IMR-90 (cell line): Measurements from ENCODE around the gene ARRDC5. TPM values are rescaled to one million over a fixed set of nuclear protein-coding genes. Genes with fewer than 3 reads are reported as not detected.

ENCODE experiments used
- ATAC-seq: fragments of 200-7000 bp; cut with Tn5 transposase; 2 replicates; pipeline ENCODE4 v1.9.1; 2020; ENCODE audit warnings: low read depth, mild to moderate bottlenecking, moderate library complexity
- BruUV-seq: library from RNA; stranded (reverse); fragments of 400-500 nt; replicated peaks from 2 replicates; lab custom pipeline; 2021; lab: Mats Ljungman, UMichigan
- CTCF ChIA-PET: fragments of 300-600 bp; formaldehyde crosslinking; extraction: SDS; loops from one replicate; lab custom pipeline; 2021; ENCODE audit warnings: antibody characterized with exemption; lab: Yijun Ruan, JAX
- POLR2A ChIA-PET: fragments of 300-600 bp; sonication (Branson Sonifier 250); formaldehyde crosslinking; loops from one replicate; lab custom pipeline; 2022; ENCODE audit warnings: antibody characterized with exemption; ENCODE audit not compliant: unreplicated experiment; lab: Charles Lee
- DNase-seq: peaks from one replicate; pipeline ENCODE4 v3.0.0; 2013
- H2AFZ ChIP-seq: replicated peaks from 2 replicates; pipeline ENCODE3; 2013; ENCODE audit warnings: low read length, mild to moderate bottlenecking; ENCODE audit not compliant: poor library complexity
- H2AK5ac ChIP-seq: 2 replicates; pipeline ENCODE4 v1.6.1; 2013; ENCODE audit warnings: low read depth, low read length, inconsistent platforms
- H2AK9ac ChIP-seq: replicated peaks from 2 replicates; pipeline ENCODE3; 2013; ENCODE audit warnings: mild to moderate bottlenecking, low read depth, low read length, moderate library complexity; ENCODE audit not compliant: poor library complexity
- H2BK120ac ChIP-seq: 2 replicates; pipeline ENCODE4 v1.6.1; 2013; ENCODE audit warnings: low read depth, low read length, inconsistent platforms
- H2BK15ac ChIP-seq: 3 replicates; pipeline ENCODE4 v1.6.1; 2013; ENCODE audit warnings: low read depth, low read length, inconsistent platforms
- H2BK20ac ChIP-seq: 2 replicates; pipeline ENCODE4 v1.6.1; 2013; ENCODE audit warnings: low read depth, mild to moderate bottlenecking, inconsistent platforms, low read length, moderate library complexity
- H2BK5ac ChIP-seq: 2 replicates; pipeline ENCODE4 v1.6.1; 2013; ENCODE audit warnings: mild to moderate bottlenecking, low read depth, low read length, inconsistent platforms; ENCODE audit not compliant: poor library complexity, severe bottlenecking
- H3K14ac ChIP-seq: replicated peaks from 2 replicates; pipeline ENCODE4 v1.6.1; 2013; ENCODE audit warnings: low read depth, low read length, inconsistent platforms
- H3K18ac ChIP-seq: 2 replicates; pipeline ENCODE4 v1.6.1; 2013; ENCODE audit warnings: low read depth, low read length, control low read depth
- H3K23ac ChIP-seq: 2 replicates; pipeline ENCODE4 v1.6.1; 2013; ENCODE audit warnings: low read depth, low read length, inconsistent platforms
- H3K27ac ChIP-seq: 2 replicates; pipeline ENCODE4 v1.5.1; 2013; ENCODE audit warnings: mild to moderate bottlenecking, control low read depth, low read length; ENCODE audit not compliant: insufficient read depth
- H3K27me3 ChIP-seq: 2 replicates; pipeline ENCODE4 v1.6.1; 2013; ENCODE audit warnings: low read length; ENCODE audit not compliant: control insufficient read depth, insufficient read depth
- H3K36me3 ChIP-seq: 2 replicates; pipeline ENCODE4 v1.6.1; 2013; ENCODE audit warnings: low read length, mixed read lengths; ENCODE audit not compliant: control insufficient read depth, insufficient read depth
- H3K4ac ChIP-seq: 2 replicates; pipeline ENCODE4 v1.6.1; 2013; ENCODE audit warnings: low read depth, low read length, inconsistent platforms
- H3K4me1 ChIP-seq: 2 replicates; pipeline ENCODE4 v1.6.1; 2013; ENCODE audit warnings: low read length, mixed read lengths; ENCODE audit not compliant: control insufficient read depth, insufficient read depth
- H3K4me2 ChIP-seq: 2 replicates; pipeline ENCODE4 v1.6.1; 2013; ENCODE audit warnings: low read depth, mild to moderate bottlenecking, control low read depth, low read length, moderate library complexity
- H3K4me3 ChIP-seq: 2 replicates; pipeline ENCODE4 v1.5.1; 2013; ENCODE audit warnings: low read depth, mild to moderate bottlenecking, control low read depth, low read length, moderate library complexity; ENCODE audit not compliant: insufficient read depth
- H3K56ac ChIP-seq: 2 replicates; pipeline ENCODE4 v1.6.1; 2013; ENCODE audit warnings: low read length, inconsistent platforms; ENCODE audit not compliant: insufficient read depth; ENCODE audit errors: extremely low read depth
- H3K79me1 ChIP-seq, 2 experiments: 2 replicates each; pipeline ENCODE4 v1.6.1; 2013; ENCODE audit warnings: low read length in 2 of 2, inconsistent platforms in 1 of 2, low read depth in 1 of 2
- H3K9ac ChIP-seq: 2 replicates; pipeline ENCODE4 v1.6.1; 2013; ENCODE audit warnings: low read depth, low read length, control low read depth
- H3K9me1 ChIP-seq: 2 replicates; pipeline ENCODE4 v1.6.1; 2013; ENCODE audit warnings: low read length, inconsistent platforms; ENCODE audit not compliant: insufficient read depth
- H3K9me3 ChIP-seq: 2 replicates; pipeline ENCODE4 v1.6.1; 2013; ENCODE audit warnings: low read length; ENCODE audit not compliant: control insufficient read depth, insufficient read depth
- H4K20me1 ChIP-seq: 2 replicates; pipeline ENCODE4 v1.6.1; 2013; ENCODE audit warnings: low read length, inconsistent platforms; ENCODE audit not compliant: insufficient read depth
- H4K5ac ChIP-seq: 2 replicates; pipeline ENCODE4 v1.6.1; 2013; ENCODE audit warnings: mild to moderate bottlenecking, low read depth, low read length, control low read depth
- H4K8ac ChIP-seq, 2 experiments: 2 replicates each; pipeline ENCODE4 v1.6.1; 2013; ENCODE audit warnings: low read depth in 2 of 2, low read length in 2 of 2, control low read depth in 1 of 2, inconsistent platforms in 1 of 2
- H4K91ac ChIP-seq: 2 replicates; pipeline ENCODE4 v1.6.1; 2013; ENCODE audit warnings: low read depth, low read length, inconsistent platforms; ENCODE audit not compliant: insufficient read depth
- CEBPB ChIP-seq: IDR thresholded peaks from 2 replicates; pipeline ENCODE4 v1.6.1; 2012; ENCODE audit warnings: low read depth, low read length, improper control_type of control experiment
- FOS ChIP-seq: fragments of 150-350 bp; IDR thresholded peaks from 2 replicates; pipeline ENCODE4 v1.6.1; 2016; ENCODE audit warnings: low read depth, low read length
- MAZ ChIP-seq: IDR thresholded peaks from 2 replicates; pipeline ENCODE4 v1.6.1; 2012; ENCODE audit warnings: low read depth, mild to moderate bottlenecking, low read length, improper control_type of control experiment, moderate library complexity, borderline replicate concordance
- RAD21 ChIP-seq: IDR thresholded peaks from 2 replicates; pipeline ENCODE4 v1.6.1; 2012; ENCODE audit warnings: low read length, improper control_type of control experiment
- RCOR1 ChIP-seq: IDR thresholded peaks from 2 replicates; pipeline ENCODE4 v1.6.1; 2012; ENCODE audit warnings: mild to moderate bottlenecking, low read length, improper control_type of control experiment; ENCODE audit not compliant: insufficient replicate concordance
- RFX5 ChIP-seq: IDR thresholded peaks from 2 replicates; pipeline ENCODE4 v1.8.0; 2012; ENCODE audit warnings: low read depth, mild to moderate bottlenecking, low read length, moderate library complexity
- SMC3 ChIP-seq: fragments of 150-350 bp; IDR thresholded peaks from 2 replicates; pipeline ENCODE4 v1.6.1; 2016; ENCODE audit warnings: low read depth, mild to moderate bottlenecking, antibody characterized with exemption, low read length, moderate library complexity
- WGBS, 2 experiments: methylation state at CpG; one replicate each; pipeline versions ENCODE4 v1.1.5 to v1.1.7; 2013; ENCODE audit warnings: missing lambda C conversion rate in 2 of 2; ENCODE audit not compliant: insufficient read length in 1 of 2; ENCODE audit errors: extremely low coverage in 2 of 2; 5-methylcytosine and 5-hydroxymethylcytosine counted together
- dilution Hi-C: fragments of 300-500 bp; cut with HindIII; formaldehyde crosslinking; loops from one replicate; pipeline ENCODE4 v1.14.3; 2018; ENCODE audit warnings: low sequenced_read_pairs; ENCODE audit not compliant: unreplicated experiment
- in situ Hi-C: fragments of 300-500 bp; cut with MboI; formaldehyde crosslinking; loops from 3 replicates; pipeline ENCODE4 v1.14.3; 2019; ENCODE audit warnings: low sequenced_read_pairs, inconsistent platforms, mixed read lengths
- intact Hi-C: fragments of 100-400 bp; cut with micrococcal nuclease; formaldehyde crosslinking; loops from 2 replicates; pipeline ENCODE4 v1.10.0; 2022
- polyA plus RNA-seq, 3 experiments: library from polyadenylated mRNA; depleted of rRNA; stranded (reverse); fragments of >200 nt; gene quantifications; 2 replicates each; pipeline ENCODE4 v1.2.3, GENCODE V29; 2012; ENCODE audit warnings: low replicate concordance in 1 of 3
- total RNA-seq: library from RNA; depleted of rRNA; stranded (reverse); fragments of >200 nt; gene quantifications from 2 replicates; pipeline ENCODE4 v1.2.3, GENCODE V29; 2012
- TF ChIP-seq, protein P1 (sequence below): conservative IDR thresholded peaks from 2 replicates; pipeline ENCODE4 v1.5.1; 2012; ENCODE audit warnings: mild to moderate bottlenecking, low read depth, low read length, improper control_type of control experiment

The ARRDC5 gene
- total and polyA plus RNA-seq, 2 of the 4 experiments (the other 2 are of a cell fraction): not detected

DNA sequence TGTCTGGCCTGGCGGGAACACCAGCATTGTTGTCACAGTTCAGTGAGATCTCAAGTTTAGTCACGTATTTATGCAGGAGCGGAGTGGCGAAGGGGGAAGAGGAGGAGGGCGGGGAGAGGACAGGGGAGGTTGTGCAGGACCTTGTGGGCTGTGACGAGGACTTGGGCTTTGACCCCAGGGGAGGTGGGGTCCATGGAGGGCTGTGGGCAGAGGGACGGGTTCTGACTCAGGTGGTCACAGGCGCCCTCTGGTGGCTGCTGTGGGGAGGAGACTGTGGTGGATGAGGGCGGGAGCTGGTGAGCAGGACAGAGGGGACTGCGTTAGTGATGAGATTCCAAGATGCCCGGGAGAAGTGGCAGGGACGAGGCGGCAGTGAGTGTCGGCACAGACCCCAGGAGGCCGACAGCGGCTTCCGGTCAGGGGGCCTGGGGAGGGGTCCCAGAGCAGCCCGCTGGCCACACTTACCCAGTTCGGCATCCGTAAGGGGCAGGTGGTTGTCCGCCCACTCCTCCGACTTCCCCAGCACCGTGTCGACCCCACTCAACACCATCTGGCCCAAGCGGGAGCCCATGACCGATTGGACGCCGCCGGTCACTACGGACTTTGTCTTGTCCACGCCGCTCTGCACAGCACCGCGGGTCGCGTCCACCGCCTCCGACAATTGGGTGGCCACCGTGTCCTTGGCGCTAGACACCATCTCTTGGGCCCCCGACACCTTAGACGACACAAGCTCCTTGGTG lies 51.0 kb downstream of the ARRDC5 start:
- peaks cover 2% of the 10 kb centered on the region; the same call in 1 of the 2 replicates for H3K4me1 ChIP-seq
- H3K18ac ChIP-seq: no peak overlapping the region
- no peak overlapping the region for H3K27ac ChIP-seq
- H3K56ac ChIP-seq: no peak overlapping the region
- peaks cover 13% of the 10 kb centered on the region; the same call in 1 of the 2 replicates for H4K20me1 ChIP-seq
- TF ChIP-seq RAD21: peak; percentile 66
- no peak for TF ChIP-seq RCOR1
- no peak for TF ChIP-seq CEBPB
- TF ChIP-seq, protein P1, sequence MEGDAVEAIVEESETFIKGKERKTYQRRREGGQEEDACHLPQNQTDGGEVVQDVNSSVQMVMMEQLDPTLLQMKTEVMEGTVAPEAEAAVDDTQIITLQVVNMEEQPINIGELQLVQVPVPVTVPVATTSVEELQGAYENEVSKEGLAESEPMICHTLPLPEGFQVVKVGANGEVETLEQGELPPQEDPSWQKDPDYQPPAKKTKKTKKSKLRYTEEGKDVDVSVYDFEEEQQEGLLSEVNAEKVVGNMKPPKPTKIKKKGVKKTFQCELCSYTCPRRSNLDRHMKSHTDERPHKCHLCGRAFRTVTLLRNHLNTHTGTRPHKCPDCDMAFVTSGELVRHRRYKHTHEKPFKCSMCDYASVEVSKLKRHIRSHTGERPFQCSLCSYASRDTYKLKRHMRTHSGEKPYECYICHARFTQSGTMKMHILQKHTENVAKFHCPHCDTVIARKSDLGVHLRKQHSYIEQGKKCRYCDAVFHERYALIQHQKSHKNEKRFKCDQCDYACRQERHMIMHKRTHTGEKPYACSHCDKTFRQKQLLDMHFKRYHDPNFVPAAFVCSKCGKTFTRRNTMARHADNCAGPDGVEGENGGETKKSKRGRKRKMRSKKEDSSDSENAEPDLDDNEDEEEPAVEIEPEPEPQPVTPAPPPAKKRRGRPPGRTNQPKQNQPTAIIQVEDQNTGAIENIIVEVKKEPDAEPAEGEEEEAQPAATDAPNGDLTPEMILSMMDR: peak; percentile 71
- TF ChIP-seq RFX5: no peak
- no peak for TF ChIP-seq FOS
- TF ChIP-seq SMC3: peak; percentile 80
- TF ChIP-seq MAZ: peak; percentile 39; the same call in 1 of the 2 replicates
- no peaks in the 10 kb centered on the region for H3K27me3 ChIP-seq
- H2BK15ac ChIP-seq: no peak overlapping the region
- H3K4me3 ChIP-seq: no peak overlapping the region
- H3K23ac ChIP-seq: no peak overlapping the region
- no peak overlapping the region for H2BK5ac ChIP-seq
- DNase-seq: peak; percentile 42
- peak; percentile 88 for ATAC-seq
- H3K9ac ChIP-seq: no peak overlapping the region
- H3K36me3 ChIP-seq: peaks cover 61% of the 10 kb centered on the region
- H2BK120ac ChIP-seq: no peak overlapping the region; the same call in 1 of the 2 replicates
- no peak overlapping the region for H4K5ac ChIP-seq
- H3K9me3 ChIP-seq: no peaks in the 10 kb centered on the region
- peak overlapping the region; percentile 28; the same call in 1 of the 2 replicates for H3K4ac ChIP-seq
- no peak overlapping the region for H2BK20ac ChIP-seq
- H3K79me1 ChIP-seq: peaks cover 9 to 40% of the 10 kb centered on the region in 2 experiments; a peak in 2 of 4 replicates
- no peak overlapping the region for H3K14ac ChIP-seq
- POLR2A ChIA-PET: no interaction called here
- dilution Hi-C loops: no loop called here
- no peak overlapping the region; the same call in 1 of the 2 replicates for H4K91ac ChIP-seq
- in situ Hi-C loops: no loop called here
- no TSS peak for BruUV-seq
- WGBS, 2 experiments: 90% methylated on average over 32 of the region's 42 CpGs; no CpG with 5 or more reads in 1 of the 2 experiments
- H3K4me2 ChIP-seq: no peak overlapping the region
- H4K8ac ChIP-seq: peak overlapping the region in 1 of 2 experiments; percentile 52; a peak in 1 of 4 replicates
- intact Hi-C loops: loop anchor here (1.0 kb wide), 1 partner anchor 42 kb away; no protein-coding TSS in a partner anchor
- peak overlapping the region; percentile 97; the same call in 1 of the 2 replicates for H2AK5ac ChIP-seq
- CTCF ChIA-PET: interaction anchor here (0.6 to 1.4 kb wide), 5 partner anchors 14 to 210 kb away, joined by 3 to 22 read pairs (median 3); no protein-coding TSS in a partner anchor
- peak overlapping the region; percentile 70 for H2AK9ac ChIP-seq
- H2AFZ ChIP-seq: peak overlapping the region; percentile 73
- H3K9me1 ChIP-seq: no peaks in the 10 kb centered on the region
